T-helper 22 cell (primary cell): ENCODE data around the gene CTTN.

Experiments used
- DNase-seq: peaks from one replicate; pipeline ENCODE4 v3.0.0-alpha.2; 2020; ENCODE audit warnings: low read depth

The CTTN gene

GRCh38 chr11:70409437-70409836 lies 11.1 kb downstream of the CTTN start:
- DNase-seq = no peak

- no peak for DNase-seq
Observed at GRCh38 chr11:70409871-70410270, 11.5 kb downstream of the CTTN start.

- no peak for DNase-seq
Observed at GRCh38 chr11:70410276-70411205, 12.2 kb downstream of the CTTN start.

- DNase-seq = no peak
Observed at GRCh38 chr11:70411713-70412452, 13.6 kb downstream of the CTTN start.

GRCh38 chr11:70413151-70413550 lies 14.8 kb downstream of the CTTN start:
- DNase-seq = no peak

GRCh38 chr11:70414341-70415100 lies 16.2 kb downstream of the CTTN start:
- DNase-seq = no peak

- DNase-seq = no peak
Observed at GRCh38 chr11:70415191-70415590, 16.9 kb downstream of the CTTN start.

- DNase-seq = no peak
Observed at GRCh38 chr11:70415642-70416395, 17.5 kb downstream of the CTTN start.

GRCh38 chr11:70416881-70417280 lies 18.6 kb downstream of the CTTN start:
- no peak for DNase-seq

GRCh38 chr11:70418130-70418529 lies 19.8 kb downstream of the CTTN start:
- no peak for DNase-seq

- DNase-seq = no peak
Observed at GRCh38 chr11:70419307-70420007, 21.1 kb downstream of the CTTN start.

- DNase-seq = no peak
Observed at GRCh38 chr11:70420008-70420464, 21.7 kb downstream of the CTTN start.

- no peak for DNase-seq
Observed at GRCh38 chr11:70420496-70420895, 22.2 kb downstream of the CTTN start.

GRCh38 chr11:70421123-70421522 lies 22.8 kb downstream of the CTTN start:
- no peak for DNase-seq

- no peak for DNase-seq
Observed at GRCh38 chr11:70422692-70423522, 24.6 kb downstream of the CTTN start.

- no peak for DNase-seq
Observed at GRCh38 chr11:70423523-70424505, 25.5 kb downstream of the CTTN start.

- no peak for DNase-seq
Observed at GRCh38 chr11:70424765-70425344, 26.5 kb downstream of the CTTN start.

GRCh38 chr11:70427436-70427835 lies 29.1 kb downstream of the CTTN start:
- DNase-seq = no peak
